C4-2B (cell line): Measurements from ENCODE around the gene TUBA4B.

Experiments used
- CTCF ChIP-seq: fragments of 450-650 bp; conservative IDR thresholded peaks from 2 replicates; pipeline ENCODE4 v1.5.1; 2017; ENCODE audit warnings: mild to moderate bottlenecking
- ZFX ChIP-seq: fragments of 450-650 bp; IDR thresholded peaks from 2 replicates; pipeline ENCODE4 v1.6.1; 2017

DNA sequence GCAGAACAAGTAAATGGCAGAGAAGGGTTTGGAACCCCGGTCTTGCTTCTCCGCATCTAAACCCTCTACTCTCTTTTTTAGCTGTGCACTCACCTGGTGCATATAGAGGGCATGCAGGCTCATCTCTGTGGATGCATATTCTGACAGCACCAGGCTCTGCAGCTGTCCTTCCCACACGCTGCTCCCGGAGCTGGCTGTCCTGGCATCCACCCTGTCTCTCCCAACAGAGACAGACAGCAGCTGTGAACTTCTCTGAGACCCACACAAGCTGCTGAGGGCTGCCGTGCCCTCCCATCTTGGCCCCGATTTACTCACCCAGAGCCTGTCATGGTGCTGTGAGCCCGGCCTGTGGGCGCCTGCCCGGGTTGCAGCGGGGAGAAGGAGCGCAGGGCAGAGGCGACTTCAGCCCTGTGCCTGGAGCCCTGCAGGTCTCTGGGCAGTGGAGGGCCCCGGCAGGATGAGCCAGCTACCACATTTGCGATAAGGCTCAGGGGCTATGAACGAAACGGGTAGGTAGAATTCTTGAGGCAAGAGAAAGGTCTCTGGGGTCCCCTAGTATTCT is 31.0 kb upstream of the TUBA4B start:
- TF ChIP-seq CTCF (no peak), ZFX (no peak)
